OCI-LY7 (cell line): ENCODE measurements around the gene KRT6A. TPM values are rescaled to one million over a fixed set of nuclear protein-coding genes. Genes with fewer than 3 reads are reported as not detected.

Experiments
- BruUV-seq: library from RNA; stranded (reverse); fragments of 400-500 nt; replicated peaks from 2 replicates; lab custom pipeline; 2021; lab: Mats Ljungman, UMichigan
- CTCF ChIA-PET: fragments of 300-600 bp; sonication (Branson Sonifier 250); formaldehyde crosslinking; loops from one replicate; lab custom pipeline; 2022; ENCODE audit warnings: antibody characterized with exemption; ENCODE audit not compliant: unreplicated experiment; lab: Charles Lee
- POLR2A ChIA-PET: fragments of 300-600 bp; sonication (Branson Sonifier 250); formaldehyde crosslinking; loops from one replicate; lab custom pipeline; 2022; ENCODE audit warnings: antibody characterized with exemption; lab: Charles Lee
- DNase-seq: peaks from one replicate; pipeline ENCODE4 v3.0.0-alpha.2; 2015; ENCODE audit warnings: low spot score
- H2AFZ ChIP-seq: fragments of 200-600 bp; sonication (generic), shearing (Covaris generic); 2 replicates; pipeline ENCODE4 v1.6.1; 2014; ENCODE audit warnings: mild to moderate bottlenecking, antibody characterized with exemption, low read length, moderate library complexity
- H3K27ac ChIP-seq: fragments of 200-600 bp; sonication (generic); 2 replicates; pipeline ENCODE4 v1.5.1; 2014; ENCODE audit warnings: mixed run types, low read depth, mild to moderate bottlenecking, moderate library complexity, low read length, inconsistent platforms; ENCODE audit not compliant: poor library complexity, severe bottlenecking
- H3K36me3 ChIP-seq: fragments of 200-600 bp; sonication (generic); 2 replicates; pipeline ENCODE4 v1.6.1; 2014; ENCODE audit warnings: mild to moderate bottlenecking, antibody characterized with exemption, low read length, moderate library complexity, mixed read lengths; ENCODE audit not compliant: insufficient read depth
- H3K4me1 ChIP-seq: fragments of 200-600 bp; sonication (generic); 2 replicates; pipeline ENCODE4 v1.5.1; 2014; ENCODE audit warnings: mild to moderate bottlenecking, low read length; ENCODE audit not compliant: insufficient read depth, poor library complexity, severe bottlenecking
- H3K4me2 ChIP-seq: fragments of 200-600 bp; sonication (generic); 2 replicates; pipeline ENCODE4 v1.6.1; 2014; ENCODE audit warnings: mild to moderate bottlenecking, low read length
- H3K4me3 ChIP-seq: fragments of 200-600 bp; sonication (generic); 2 replicates; pipeline ENCODE4 v1.5.1; 2014; ENCODE audit warnings: mild to moderate bottlenecking, low read depth, low read length; ENCODE audit not compliant: poor library complexity, severe bottlenecking
- H3K79me2 ChIP-seq: fragments of 200-600 bp; sonication (generic); 2 replicates; pipeline ENCODE4 v1.6.1; 2016; ENCODE audit warnings: low read depth, mild to moderate bottlenecking, low read length, moderate library complexity, mixed read lengths; ENCODE audit not compliant: insufficient read depth
- H3K9me2 ChIP-seq: fragments of 200-600 bp; sonication (generic); 2 replicates; pipeline ENCODE4 v1.6.1; 2016; ENCODE audit warnings: mild to moderate bottlenecking, low read length, mixed read lengths; ENCODE audit not compliant: insufficient read depth
- H3K9me3 ChIP-seq: fragments of 200-600 bp; sonication (generic); 2 replicates; pipeline ENCODE4 v1.6.1; 2014; ENCODE audit warnings: mild to moderate bottlenecking, mixed run types, low read length, mixed read lengths
- H4K20me1 ChIP-seq: fragments of 200-600 bp; sonication (generic); 2 replicates; pipeline ENCODE4 v1.6.1; 2014; ENCODE audit warnings: mild to moderate bottlenecking, antibody characterized with exemption, low read length, moderate library complexity, mixed read lengths; ENCODE audit not compliant: insufficient read depth
- CTCF ChIP-seq: fragments of 200-600 bp; sonication (generic); conservative IDR thresholded peaks from 2 replicates; pipeline ENCODE4 v1.5.1; 2014; ENCODE audit warnings: mild to moderate bottlenecking, antibody characterized with exemption, low read length, moderate library complexity, mixed read lengths
- EZH2phosphoT487 ChIP-seq: fragments of 200-600 bp; sonication (generic); IDR thresholded peaks from 2 replicates; pipeline ENCODE4 v1.6.1; 2018; ENCODE audit warnings: low read depth, borderline replicate concordance, mild to moderate bottlenecking, mixed run types, antibody characterized with exemption, low read length, moderate library complexity, mixed read lengths
- intact Hi-C: fragments of 100-400 bp; cut with micrococcal nuclease; formaldehyde crosslinking; loops from one replicate; pipeline ENCODE4 v1.10.0; 2022; ENCODE audit not compliant: unreplicated experiment
- total RNA-seq, 2 experiments: library from RNA; depleted of rRNA in 1 of 2; stranded (reverse); fragments of >200 nt in 1 of 2; shearing (Covaris generic) in 1 of 2; gene quantifications; 2 replicates each; pipeline ENCODE4 v1.2.3, GENCODE V29; 2014 to 2022

Gene KRT6A
- total RNA-seq, 2 experiments from 2014 or later = 0.74 TPM; not detected in 1

DNA sequence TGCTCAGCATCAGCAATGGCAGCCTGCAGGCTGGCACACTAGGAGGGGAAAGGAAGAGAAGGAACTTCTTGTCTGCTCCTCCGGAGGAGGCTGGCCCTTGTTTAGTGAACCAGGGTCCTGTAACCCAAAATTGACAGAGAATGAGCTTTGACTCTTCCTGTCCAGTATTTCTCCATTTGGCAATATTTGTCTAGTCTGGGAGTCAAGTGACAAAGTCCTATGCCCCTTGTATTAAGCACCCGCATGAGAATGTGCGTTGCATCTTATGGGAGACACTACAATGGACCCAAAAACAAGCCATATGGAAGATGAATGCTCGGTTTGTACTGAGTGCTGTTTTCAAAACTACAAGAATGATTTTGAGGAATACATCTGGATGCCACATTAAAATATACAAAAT, 23.2 kb downstream of the KRT6A start:
- CTCF ChIA-PET = no interaction called here
- Histone ChIP-seq H3K4me2 (no peak overlapping the region), H3K79me2 (no peaks in the 10 kb centered on the region), H4K20me1 (no peaks in the 10 kb centered on the region), H2AFZ (no peak overlapping the region), H3K36me3 (no peaks in the 10 kb centered on the region), H3K9me3 (no peaks in the 10 kb centered on the region), H3K9me2 (no peaks in the 10 kb centered on the region), H3K4me1 (no peaks in the 10 kb centered on the region), H3K4me3 (no peak overlapping the region), H3K27ac (no peak overlapping the region)
- no peak for TF ChIP-seq EZH2phosphoT487
- no peak for TF ChIP-seq CTCF
- BruUV-seq = no TSS peak
- POLR2A ChIA-PET = no interaction called here
- DNase-seq = no peak
- intact Hi-C loops = no loop called here

DNA sequence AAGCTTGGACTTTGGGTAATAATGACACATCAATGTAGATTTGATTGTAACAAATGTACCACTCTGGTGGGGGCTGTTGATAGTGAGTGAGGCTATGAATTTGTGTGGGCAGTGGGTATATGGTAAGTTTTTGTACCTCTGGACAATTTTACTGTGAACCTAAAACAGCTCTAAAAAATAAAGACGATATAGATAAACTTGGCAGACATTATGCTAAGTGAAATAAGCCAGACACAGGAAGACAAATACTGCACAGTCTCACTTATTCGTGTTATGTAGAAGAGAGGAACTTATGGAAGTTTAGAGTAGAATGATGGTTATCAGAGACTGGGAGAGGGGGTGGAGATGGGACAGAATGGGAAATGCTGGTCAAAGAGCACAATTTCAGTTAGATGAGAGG, 28.2 kb downstream of the KRT6A start:
- Histone ChIP-seq H3K79me2 (no peaks in the 10 kb centered on the region), H3K9me3 (no peaks in the 10 kb centered on the region), H4K20me1 (no peaks in the 10 kb centered on the region), H3K4me2 (no peak overlapping the region), H3K36me3 (no peaks in the 10 kb centered on the region), H3K9me2 (no peaks in the 10 kb centered on the region), H2AFZ (no peak overlapping the region), H3K27ac (no peak overlapping the region), H3K4me1 (no peaks in the 10 kb centered on the region), H3K4me3 (no peak overlapping the region)
- no peak for DNase-seq
- TF ChIP-seq EZH2phosphoT487 (no peak), CTCF (no peak)
- CTCF ChIA-PET = no interaction called here
- POLR2A ChIA-PET = interaction anchor here (1.0 kb wide), 1 partner anchor 13 kb away, joined by 3 read pairs; no protein-coding TSS in a partner anchor
- no TSS peak for BruUV-seq
- intact Hi-C loops = no loop called here

- no peak overlapping the region for H3K4me3 ChIP-seq
- no peak overlapping the region for H2AFZ ChIP-seq
- H3K4me2 ChIP-seq = no peak overlapping the region
- H3K79me2 ChIP-seq = no peaks in the 10 kb centered on the region
- ChIA-PET POLR2A (interaction anchor here (0.9 kb wide), 1 partner anchor 9 kb away, joined by 3 read pairs; no protein-coding TSS in a partner anchor), CTCF (no interaction called here)
- no TSS peak for BruUV-seq
- H3K27ac ChIP-seq = no peak overlapping the region
- intact Hi-C loops = no loop called here
- TF ChIP-seq CTCF (no peak), EZH2phosphoT487 (no peak)
- no peak for DNase-seq
- H3K4me1 ChIP-seq = no peaks in the 10 kb centered on the region
- no peaks in the 10 kb centered on the region for H4K20me1 ChIP-seq
- no peaks in the 10 kb centered on the region for H3K36me3 ChIP-seq
- H3K9me2 ChIP-seq = no peaks in the 10 kb centered on the region
- H3K9me3 ChIP-seq = no peaks in the 10 kb centered on the region
Observed at GRCh38 chr12:52461693-52462092, 31.4 kb downstream of the KRT6A start.
